Measurements from ENCODE around the gene KHSRP.
A peak's percentile ranks its signal among the peaks of the same experiment; 100 is the strongest.
"Not testable (repeated sequence)": the region's sequence is repeated elsewhere in the genome, so short reads cannot be mapped to it uniquely, and the experiment has no call there.

KHSRP gene

DNA sequence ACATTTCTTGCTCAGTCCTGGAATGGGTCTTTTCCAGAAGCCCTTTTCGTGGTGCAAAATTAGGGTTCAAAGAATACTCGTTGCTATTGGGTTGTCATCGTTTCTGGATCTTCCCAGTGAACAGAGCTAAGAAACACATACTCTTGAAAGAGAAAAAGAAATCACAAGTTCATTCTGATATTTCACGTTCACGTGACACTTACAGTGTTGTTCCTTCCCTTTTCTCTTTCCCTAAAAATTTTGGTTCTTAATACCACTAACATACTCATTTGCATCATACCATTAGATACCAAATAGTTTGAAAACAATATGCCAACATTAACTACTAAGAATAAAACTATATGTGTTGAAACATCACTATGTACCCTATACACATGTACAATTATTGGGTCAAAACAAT, 18.2 kb downstream of the KHSRP start:
- Histone ChIP-seq H3K4me3 (ENCODE audit: low read depth, low read length) (no peak overlapping the region), H3K9ac (ENCODE audit: low read length) (no peak overlapping the region), H3K27me3 (ENCODE audit: control insufficient read depth, insufficient read depth, low read length) (no peaks in the 10 kb centered on the region), H3K4me1 (ENCODE audit: control insufficient read depth, insufficient read depth, low read length) (no peaks in the 10 kb centered on the region), H3K27ac (ENCODE audit: low read depth, low read length) (no peak overlapping the region), H3K9me3 (ENCODE audit: control insufficient read depth, insufficient read depth, low read depth, low read length) (no peaks in the 10 kb centered on the region), H3K36me3 (ENCODE audit: control insufficient read depth, insufficient read depth, low read length) (no peaks in the 10 kb centered on the region)

DNA sequence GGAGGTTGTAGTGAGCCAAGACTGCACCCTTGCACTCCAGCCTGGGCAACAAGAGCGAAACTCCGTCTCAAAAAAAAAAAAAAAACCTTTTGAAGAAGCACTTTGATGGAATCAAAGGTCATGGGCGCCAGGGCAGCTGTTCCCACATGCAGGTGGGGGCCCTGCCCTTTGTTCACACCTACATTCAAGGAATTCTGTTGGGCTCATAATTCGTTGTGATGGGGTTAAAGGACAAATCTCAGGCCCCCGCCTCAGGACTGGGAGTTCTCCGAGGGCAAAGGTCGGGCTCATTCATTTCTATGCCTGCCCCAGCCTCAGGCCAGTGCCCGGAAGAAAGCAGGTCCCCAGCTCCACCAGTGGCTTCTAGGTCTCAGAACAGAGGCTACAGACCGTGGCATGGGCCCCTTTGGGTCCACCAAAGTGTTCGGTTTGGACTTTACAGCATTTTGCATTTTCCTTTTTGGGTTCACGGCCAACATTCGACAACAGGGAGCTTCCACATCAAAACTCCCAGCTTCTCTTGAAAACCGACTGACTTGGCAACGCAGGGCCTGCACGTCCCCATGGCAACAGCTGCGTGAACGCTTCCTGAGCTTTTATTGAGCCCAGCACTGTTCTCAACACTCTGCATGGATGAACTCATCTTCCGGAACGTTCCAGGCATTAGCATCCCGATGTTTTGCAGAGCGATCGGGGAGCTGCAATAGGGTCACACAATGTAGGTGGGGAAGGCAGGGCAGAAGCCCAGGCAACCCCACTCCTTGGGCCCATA, 21.6 kb downstream of the KHSRP start:
- H3K27ac ChIP-seq (ENCODE audit: low read depth, low read length), result no peak overlapping the region
- H3K9ac ChIP-seq (ENCODE audit: low read length), result no peak overlapping the region
- H3K4me1 ChIP-seq (ENCODE audit: control insufficient read depth, insufficient read depth, low read length), result no peaks in the 10 kb centered on the region
- H3K36me3 ChIP-seq (ENCODE audit: control insufficient read depth, insufficient read depth, low read length), result no peaks in the 10 kb centered on the region
- no peak overlapping the region for H3K4me3 ChIP-seq (ENCODE audit: low read depth, low read length)
- H3K9me3 ChIP-seq (ENCODE audit: control insufficient read depth, insufficient read depth, low read depth, low read length), result no peaks in the 10 kb centered on the region
- no peaks in the 10 kb centered on the region for H3K27me3 ChIP-seq (ENCODE audit: control insufficient read depth, insufficient read depth, low read length)

DNA sequence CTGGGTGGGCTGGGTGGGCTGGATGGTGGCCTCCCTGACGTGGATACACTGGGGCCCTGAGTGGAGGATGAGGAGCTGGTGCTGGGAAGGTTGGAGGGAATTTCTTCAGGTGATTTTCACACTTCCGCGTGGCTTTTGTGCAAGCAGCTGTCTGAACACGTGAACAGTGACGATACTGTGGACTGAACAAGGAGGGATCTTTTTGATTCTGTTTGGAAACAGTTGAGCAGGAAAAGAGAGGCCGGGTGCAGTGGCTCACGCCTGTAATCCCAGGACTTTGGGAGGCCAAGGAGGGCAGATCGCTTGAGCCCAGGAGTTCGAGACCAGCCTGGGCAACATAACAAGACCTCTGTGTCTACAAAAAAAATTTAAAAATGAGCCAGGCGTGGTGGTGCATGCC, 22.6 kb downstream of the KHSRP start:
- H3K36me3 ChIP-seq (ENCODE audit: control insufficient read depth, insufficient read depth, low read length), result no peaks in the 10 kb centered on the region

DNA sequence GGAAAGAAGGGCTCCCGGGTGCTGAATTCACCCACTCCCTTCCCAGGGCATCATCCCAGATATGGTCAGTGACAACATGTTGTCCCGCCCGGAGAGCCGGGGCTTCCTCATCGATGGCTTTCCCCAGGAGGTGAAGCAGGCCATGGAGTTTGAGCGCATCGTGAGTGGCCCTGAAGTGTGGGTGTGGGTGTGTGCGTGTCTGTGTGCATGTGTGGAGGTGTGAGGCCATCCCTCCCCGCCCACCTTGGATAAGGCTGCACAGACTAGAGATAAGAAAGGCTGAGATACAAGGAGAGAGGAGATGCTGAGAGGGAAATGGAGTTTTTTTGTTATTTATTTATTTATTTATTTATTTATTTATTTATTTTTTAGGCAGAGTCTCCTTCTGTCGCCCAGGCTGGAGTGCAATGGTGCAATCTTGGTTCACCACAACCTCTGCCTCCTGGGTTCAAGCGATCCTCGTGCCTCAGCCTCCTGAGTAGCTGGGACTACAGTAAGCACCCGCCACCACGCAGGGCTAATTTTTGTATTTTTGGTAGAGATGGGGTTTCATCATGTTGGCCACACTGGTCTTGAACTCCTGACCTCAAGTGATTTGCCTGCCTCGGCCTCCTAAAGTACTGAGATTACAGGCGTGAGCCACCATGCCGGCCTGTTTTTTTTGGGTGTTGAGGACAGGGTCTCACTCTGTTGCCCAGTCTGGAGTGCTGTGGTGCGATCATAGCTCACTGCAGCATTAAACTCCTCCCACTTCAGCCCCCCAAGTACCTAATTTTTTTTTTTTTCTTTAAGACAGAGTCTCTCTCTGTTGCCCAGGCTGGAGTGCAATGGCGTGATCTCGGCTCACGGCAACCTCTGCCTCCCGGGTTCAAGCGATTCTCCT, 24.3 kb downstream of the KHSRP start:
- not testable (repeated sequence) for H3K4me1 ChIP-seq (ENCODE audit: control insufficient read depth, insufficient read depth, low read length); H3K9me3 ChIP-seq (ENCODE audit: control insufficient read depth, insufficient read depth, low read depth, low read length); H3K27ac ChIP-seq (ENCODE audit: low read depth, low read length); H3K27me3 ChIP-seq (ENCODE audit: control insufficient read depth, insufficient read depth, low read length); H3K9ac ChIP-seq (ENCODE audit: low read length); H3K36me3 ChIP-seq (ENCODE audit: control insufficient read depth, insufficient read depth, low read length); H3K4me3 ChIP-seq (ENCODE audit: low read depth, low read length)

More for the DNA sequence above, 22.6 kb downstream of the KHSRP start:
- no peak overlapping the region for H3K27ac ChIP-seq (ENCODE audit: low read depth, low read length)
- no peak overlapping the region for H3K4me3 ChIP-seq (ENCODE audit: low read depth, low read length)
- H3K9ac ChIP-seq (ENCODE audit: low read length), result no peak overlapping the region
- no peaks in the 10 kb centered on the region for H3K4me1 ChIP-seq (ENCODE audit: control insufficient read depth, insufficient read depth, low read length)
- no peaks in the 10 kb centered on the region for H3K9me3 ChIP-seq (ENCODE audit: control insufficient read depth, insufficient read depth, low read depth, low read length)
- H3K27me3 ChIP-seq (ENCODE audit: control insufficient read depth, insufficient read depth, low read length), result no peaks in the 10 kb centered on the region

DNA sequence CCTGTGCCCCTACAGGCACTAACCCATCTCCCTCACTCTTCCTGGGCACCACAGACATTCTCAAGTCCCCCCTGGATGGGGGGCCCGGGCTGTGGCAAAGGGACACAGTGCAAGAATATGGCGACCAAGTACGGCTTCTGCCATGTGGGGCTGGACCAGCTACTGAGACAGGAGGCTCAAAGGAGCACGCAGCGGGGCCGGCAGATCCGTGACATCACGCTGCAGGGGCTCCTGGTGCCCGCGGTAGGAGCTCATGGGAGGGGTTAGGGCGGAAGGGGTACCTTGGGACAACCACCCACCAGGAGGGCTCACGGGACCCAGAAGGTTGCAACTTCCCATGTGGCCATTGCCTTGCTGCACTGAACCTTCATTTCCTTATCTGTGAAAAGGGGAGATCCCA, 28.3 kb downstream of the KHSRP start:
- no peak overlapping the region for H3K9ac ChIP-seq (ENCODE audit: low read length)
- H3K4me1 ChIP-seq (ENCODE audit: control insufficient read depth, insufficient read depth, low read length), result peaks cover 10% of the 10 kb centered on the region; the same call in 1 of the 2 replicates
- no peaks in the 10 kb centered on the region for H3K9me3 ChIP-seq (ENCODE audit: control insufficient read depth, insufficient read depth, low read depth, low read length)
- H3K27ac ChIP-seq (ENCODE audit: low read depth, low read length), result no peak overlapping the region
- peaks cover 7% of the 10 kb centered on the region; the same call in 1 of the 2 replicates for H3K36me3 ChIP-seq (ENCODE audit: control insufficient read depth, insufficient read depth, low read length)
- no peak overlapping the region for H3K4me3 ChIP-seq (ENCODE audit: low read depth, low read length)
- no peaks in the 10 kb centered on the region for H3K27me3 ChIP-seq (ENCODE audit: control insufficient read depth, insufficient read depth, low read length)

DNA sequence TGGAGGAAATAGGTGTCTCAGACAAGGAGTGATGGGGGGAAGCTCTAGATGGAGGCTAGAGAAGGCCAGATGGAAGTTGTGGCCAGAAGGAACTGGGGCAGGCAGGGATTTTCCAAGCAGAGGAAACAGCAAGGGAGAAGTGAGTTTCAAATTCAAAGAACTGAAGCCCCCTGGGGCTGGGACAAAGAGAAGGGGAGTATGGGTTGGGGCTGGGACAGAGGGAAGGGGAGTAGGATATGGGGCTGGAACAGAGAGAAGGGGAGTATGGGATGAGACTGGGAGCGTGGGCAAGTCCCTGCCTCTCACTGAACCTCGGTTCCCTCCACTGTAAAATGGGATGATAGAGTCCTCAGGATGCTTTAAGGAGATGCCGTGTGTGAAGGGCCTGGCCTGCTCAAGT, 29.8 kb downstream of the KHSRP start:
- Histone ChIP-seq H3K27ac (ENCODE audit: low read depth, low read length) (no peak overlapping the region), H3K9me3 (ENCODE audit: control insufficient read depth, insufficient read depth, low read depth, low read length) (no peaks in the 10 kb centered on the region), H3K4me1 (ENCODE audit: control insufficient read depth, insufficient read depth, low read length) (peaks cover 10% of the 10 kb centered on the region; the same call in 1 of the 2 replicates), H3K4me3 (ENCODE audit: low read depth, low read length) (no peak overlapping the region), H3K36me3 (ENCODE audit: control insufficient read depth, insufficient read depth, low read length) (peaks cover 15% of the 10 kb centered on the region), H3K27me3 (ENCODE audit: control insufficient read depth, insufficient read depth, low read length) (no peaks in the 10 kb centered on the region), H3K9ac (ENCODE audit: low read length) (no peak overlapping the region)

DNA sequence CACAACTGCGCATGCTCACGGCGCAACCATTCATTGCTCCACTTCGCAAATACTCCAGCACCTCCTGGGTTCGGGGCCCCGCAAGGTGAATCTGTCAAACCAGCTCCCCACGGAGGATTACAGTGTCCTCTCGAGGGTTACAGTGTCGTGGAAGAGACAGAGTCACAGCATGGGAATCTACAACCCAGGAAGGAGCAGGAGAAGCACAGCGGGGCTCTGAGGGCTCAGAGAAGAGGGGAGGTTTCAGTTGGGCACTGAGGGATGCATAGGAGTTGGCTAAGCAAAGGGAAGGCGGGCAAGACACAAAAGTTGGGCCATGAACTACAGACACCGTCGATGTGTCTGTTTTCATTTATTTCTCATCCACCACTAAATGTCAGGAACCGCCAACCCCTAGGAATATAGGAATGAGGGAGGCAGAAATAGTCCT, 30.6 kb downstream of the KHSRP start:
- Histone ChIP-seq H3K36me3 (ENCODE audit: control insufficient read depth, insufficient read depth, low read length) (peaks cover 22% of the 10 kb centered on the region), H3K27ac (ENCODE audit: low read depth, low read length) (peak overlapping the region; percentile 81), H3K9me3 (ENCODE audit: control insufficient read depth, insufficient read depth, low read depth, low read length) (no peaks in the 10 kb centered on the region), H3K27me3 (ENCODE audit: control insufficient read depth, insufficient read depth, low read length) (no peaks in the 10 kb centered on the region), H3K9ac (ENCODE audit: low read length) (peak overlapping the region; percentile 84), H3K4me1 (ENCODE audit: control insufficient read depth, insufficient read depth, low read length) (peaks cover 10% of the 10 kb centered on the region; the same call in 1 of the 2 replicates), H3K4me3 (ENCODE audit: low read depth, low read length) (peak overlapping the region; percentile 91)

DNA sequence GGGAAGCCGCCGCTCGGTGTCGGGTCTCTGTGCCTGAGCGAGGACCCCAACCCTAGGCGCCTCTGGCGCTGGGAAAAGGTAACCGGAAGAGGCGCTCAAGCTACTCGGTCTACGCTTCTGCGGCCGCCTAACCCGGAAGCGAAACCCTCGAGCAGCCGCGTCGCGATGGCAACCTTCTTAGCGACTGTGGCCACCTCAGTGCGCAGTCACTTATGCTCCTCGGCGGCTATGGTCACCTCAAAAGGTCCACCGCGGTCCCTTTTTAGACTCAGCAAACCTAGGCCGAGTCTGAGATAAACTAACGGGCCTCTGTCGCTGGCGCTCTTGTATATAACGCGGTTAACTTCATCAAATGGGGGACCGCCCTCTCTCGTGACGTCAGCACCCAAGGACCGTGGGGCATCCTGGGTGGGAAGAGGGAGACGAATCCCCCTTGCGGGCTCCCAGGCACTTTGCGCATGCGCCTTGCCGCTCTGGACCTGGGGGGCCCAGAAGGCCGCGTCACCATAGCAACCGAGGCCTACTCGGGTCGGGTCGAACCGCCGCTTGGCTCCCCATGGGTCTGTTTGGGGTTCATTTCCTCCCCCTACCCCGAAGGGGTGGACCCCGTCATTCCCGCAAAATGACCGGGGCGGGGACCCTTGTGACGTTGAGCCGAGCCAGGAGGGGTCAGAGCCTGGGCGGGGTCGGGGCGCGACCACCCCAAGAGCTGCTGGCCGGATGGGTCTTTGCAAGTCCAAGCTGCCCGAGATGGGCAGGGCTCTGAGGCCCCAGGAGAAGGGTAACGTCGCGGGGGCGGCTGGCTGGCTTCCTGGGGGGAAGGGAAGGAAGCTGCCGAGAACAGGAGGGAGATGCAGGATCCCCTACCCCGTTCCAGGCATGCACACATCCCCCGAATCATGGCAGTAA, 31.3 kb downstream of the KHSRP start, which contains the start of gene GTF2F1:
Gene GTF2F1 (minus strand): TSS at position 91 of the 909 bp plus-strand sequence. CDS start 169 bp downstream, outside the sequence.
- Histone ChIP-seq H3K4me1 (ENCODE audit: control insufficient read depth, insufficient read depth, low read length) (peaks cover 10% of the 10 kb centered on the region; the same call in 1 of the 2 replicates), H3K4me3 (ENCODE audit: low read depth, low read length) (peak within 1 kb of the TSS; percentile 91), H3K9me3 (ENCODE audit: control insufficient read depth, insufficient read depth, low read depth, low read length) (no peaks in the 10 kb centered on the region), H3K36me3 (ENCODE audit: control insufficient read depth, insufficient read depth, low read length) (peaks cover 28% of the 10 kb centered on the region), H3K9ac (ENCODE audit: low read length) (peak within 1 kb of the TSS; percentile 84), H3K27ac (ENCODE audit: low read depth, low read length) (peak within 1 kb of the TSS; percentile 81), H3K27me3 (ENCODE audit: control insufficient read depth, insufficient read depth, low read length) (no peaks in the 10 kb centered on the region)

DNA sequence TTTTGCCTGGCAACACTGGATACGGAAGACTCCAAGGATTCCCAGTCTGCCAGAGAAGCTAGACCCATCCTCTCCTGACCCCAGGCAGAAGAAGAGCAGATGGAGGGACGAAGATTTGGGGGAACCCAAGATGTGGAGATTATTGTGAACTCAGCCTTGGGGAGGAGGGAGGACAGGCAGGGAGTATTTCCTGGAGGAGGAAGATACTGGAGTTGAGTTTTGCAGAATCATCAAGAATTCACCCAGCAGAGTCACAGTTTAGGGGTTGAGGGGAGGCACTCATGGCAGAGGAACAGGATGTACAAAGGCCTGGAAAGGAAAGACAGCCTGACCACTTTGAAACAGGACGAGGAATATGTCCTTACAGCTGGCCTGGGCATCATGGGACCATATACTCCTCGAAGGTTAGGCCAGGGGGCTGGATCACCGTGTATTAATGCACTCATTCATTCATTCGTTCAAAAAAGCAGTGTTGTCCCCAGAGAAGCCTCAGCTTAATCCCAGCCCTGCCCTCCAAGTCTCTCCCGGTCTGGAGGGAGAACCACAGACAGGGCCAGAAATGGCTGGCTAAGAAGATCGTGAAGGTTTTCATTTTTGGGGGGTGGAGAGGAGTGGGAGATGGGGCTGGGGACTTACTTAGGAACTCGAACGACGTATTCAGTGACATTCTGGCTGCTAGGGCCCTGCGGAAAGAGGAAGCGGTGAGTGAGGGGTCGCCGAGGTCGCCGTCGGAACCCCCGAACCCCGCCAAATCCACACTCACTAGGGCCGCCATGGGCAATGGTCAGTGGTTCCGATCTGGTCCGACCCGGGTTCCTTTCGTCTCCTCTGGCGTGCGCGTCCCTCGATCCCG, 32.2 kb downstream of the KHSRP start:
- Histone ChIP-seq H3K36me3 (ENCODE audit: control insufficient read depth, insufficient read depth, low read length) (peaks cover 36% of the 10 kb centered on the region), H3K27me3 (ENCODE audit: control insufficient read depth, insufficient read depth, low read length) (no peaks in the 10 kb centered on the region), H3K27ac (ENCODE audit: low read depth, low read length) (peak overlapping the region; percentile 81), H3K4me1 (ENCODE audit: control insufficient read depth, insufficient read depth, low read length) (peaks cover 10% of the 10 kb centered on the region; the same call in 1 of the 2 replicates), H3K4me3 (ENCODE audit: low read depth, low read length) (peak overlapping the region; percentile 91), H3K9me3 (ENCODE audit: control insufficient read depth, insufficient read depth, low read depth, low read length) (no peaks in the 10 kb centered on the region), H3K9ac (ENCODE audit: low read length) (peak overlapping the region; percentile 84)

DNA sequence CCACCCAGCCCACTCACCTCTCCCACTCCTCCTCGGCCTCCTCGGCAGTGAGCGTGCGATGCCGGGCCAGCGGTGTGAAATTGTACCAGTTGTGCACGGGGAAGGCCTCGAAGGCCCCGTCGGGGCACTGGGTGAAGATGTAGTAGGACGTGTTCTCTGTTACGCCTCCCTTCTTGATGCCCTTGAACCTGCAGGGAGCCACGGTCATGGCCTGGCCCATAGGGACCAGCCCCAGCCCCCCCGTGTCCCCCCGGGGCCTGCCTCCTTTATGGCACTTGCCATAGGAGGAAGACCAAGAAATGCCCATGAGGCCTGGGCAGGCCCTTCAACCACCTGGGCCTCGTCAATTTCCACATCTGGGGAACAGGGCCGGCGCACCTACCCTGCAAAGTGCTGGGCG, 37.2 kb downstream of the KHSRP start:
- H3K4me1 ChIP-seq (ENCODE audit: control insufficient read depth, insufficient read depth, low read length), result peaks cover 7% of the 10 kb centered on the region; the same call in 1 of the 2 replicates
- no peaks in the 10 kb centered on the region for H3K9me3 ChIP-seq (ENCODE audit: control insufficient read depth, insufficient read depth, low read depth, low read length)
- no peak overlapping the region for H3K27ac ChIP-seq (ENCODE audit: low read depth, low read length)
- H3K9ac ChIP-seq (ENCODE audit: low read length), result no peak overlapping the region
- H3K4me3 ChIP-seq (ENCODE audit: low read depth, low read length), result no peak overlapping the region
- H3K27me3 ChIP-seq (ENCODE audit: control insufficient read depth, insufficient read depth, low read length), result no peaks in the 10 kb centered on the region
- peaks cover 75% of the 10 kb centered on the region for H3K36me3 ChIP-seq (ENCODE audit: control insufficient read depth, insufficient read depth, low read length)

Data from HUES6 (cell line).